Measurements from ENCODE around the gene CDH23. TPM values are rescaled to one million over a fixed set of nuclear protein-coding genes. Genes with fewer than 3 reads are reported as not detected.

The CDH23 gene
- total and polyA plus RNA-seq, 2 donors (not counting 1 experiment from before 2014, with no cell fraction given): 0.37 to 0.89 TPM

DNA sequence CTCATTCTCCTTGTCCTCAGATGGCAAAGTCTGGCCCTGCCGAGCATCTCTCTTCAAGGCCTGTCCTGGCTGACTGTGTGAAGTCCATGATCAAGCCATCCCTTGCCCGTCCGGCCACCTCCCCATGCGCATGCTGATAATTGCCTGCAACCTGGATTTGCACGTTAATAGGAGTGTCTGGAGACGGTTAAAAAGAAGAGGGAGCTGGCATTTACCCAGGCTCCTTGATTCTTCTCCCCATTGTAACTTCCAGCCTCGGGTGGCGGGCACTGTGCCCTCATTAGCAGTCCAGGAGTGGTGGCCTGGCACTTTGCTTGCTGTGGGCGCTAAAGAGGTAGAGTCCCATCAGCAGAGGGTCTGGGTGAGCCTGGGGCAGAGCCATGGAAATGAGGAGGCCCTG, 165.5 kb downstream of the CDH23 start:
- Mint-ChIP-seq H3K9me3 (ENCODE audit: insufficient read depth) (peaks cover 2% of the 10 kb centered on the region), H3K4me3 (no peak overlapping the region), H3K27me3 (peaks cover 45% of the 10 kb centered on the region), H3K27ac (no peak overlapping the region), H3K4me1 (no peaks in the 10 kb centered on the region)
- H3K9ac ChIP-seq (ENCODE audit: low read length): no peak overlapping the region
- TF ChIP-seq EZH2 (IDR thresholded peaks at IDR 0.05; ENCODE audit: borderline replicate concordance, insufficient read depth, low read depth, low read length, poor library complexity, severe bottlenecking): no peak
- TF ChIP-seq, protein P1, sequence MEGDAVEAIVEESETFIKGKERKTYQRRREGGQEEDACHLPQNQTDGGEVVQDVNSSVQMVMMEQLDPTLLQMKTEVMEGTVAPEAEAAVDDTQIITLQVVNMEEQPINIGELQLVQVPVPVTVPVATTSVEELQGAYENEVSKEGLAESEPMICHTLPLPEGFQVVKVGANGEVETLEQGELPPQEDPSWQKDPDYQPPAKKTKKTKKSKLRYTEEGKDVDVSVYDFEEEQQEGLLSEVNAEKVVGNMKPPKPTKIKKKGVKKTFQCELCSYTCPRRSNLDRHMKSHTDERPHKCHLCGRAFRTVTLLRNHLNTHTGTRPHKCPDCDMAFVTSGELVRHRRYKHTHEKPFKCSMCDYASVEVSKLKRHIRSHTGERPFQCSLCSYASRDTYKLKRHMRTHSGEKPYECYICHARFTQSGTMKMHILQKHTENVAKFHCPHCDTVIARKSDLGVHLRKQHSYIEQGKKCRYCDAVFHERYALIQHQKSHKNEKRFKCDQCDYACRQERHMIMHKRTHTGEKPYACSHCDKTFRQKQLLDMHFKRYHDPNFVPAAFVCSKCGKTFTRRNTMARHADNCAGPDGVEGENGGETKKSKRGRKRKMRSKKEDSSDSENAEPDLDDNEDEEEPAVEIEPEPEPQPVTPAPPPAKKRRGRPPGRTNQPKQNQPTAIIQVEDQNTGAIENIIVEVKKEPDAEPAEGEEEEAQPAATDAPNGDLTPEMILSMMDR (IDR thresholded peaks at IDR 0.05): no peak
- peaks cover 0 to 1% (median 0%) of the 10 kb centered on the region in 3 donors for H3K9me3 ChIP-seq (ENCODE audit: control extremely low read depth in 1 of 3, control insufficient read depth in 2 of 3, insufficient read depth in 1 of 3, low read length in 2 of 3)
- POLR2A ChIA-PET: no interaction called here
- no peak overlapping the region for H3K27ac ChIP-seq (ENCODE audit: low read length in 2 of 2)
- ATAC-seq (ENCODE audit: low read depth) (no peak), DNase-seq (no peak)
- 91% methylated on average over 6 of the region's 9 CpGs for WGBS (ENCODE audit: insufficient coverage)
- H2AFZ ChIP-seq (ENCODE audit: insufficient read depth, low read depth, low read length, poor library complexity, severe bottlenecking): no peak overlapping the region
- no peak overlapping the region for H3K4me2 ChIP-seq (replicated peaks; ENCODE audit: low read depth, low read length, poor library complexity, severe bottlenecking)
- H3K4me1 ChIP-seq (ENCODE audit: control insufficient read depth in 2 of 2, insufficient read depth in 2 of 2, low read length in 2 of 2): no peaks in the 10 kb centered on the region
- no peaks in the 10 kb centered on the region for H3K79me2 ChIP-seq (ENCODE audit: control insufficient read depth, insufficient read depth, low read length)
- H3K4me3 ChIP-seq (ENCODE audit: control extremely low read depth in 1 of 5, extremely low read depth in 1 of 5, insufficient read depth in 1 of 5, low read depth in 2 of 5, low read length in 4 of 5): no peak overlapping the region
- intact Hi-C loops (cut with micrococcal nuclease): no loop called here
- no peaks in the 10 kb centered on the region for H4K20me1 ChIP-seq (ENCODE audit: control insufficient read depth, insufficient read depth, low read length, poor library complexity, severe bottlenecking)
- H3K27me3 ChIP-seq (replicated peaks in 1 of 4; ENCODE audit: control extremely low read depth in 1 of 4, control insufficient read depth in 3 of 4, insufficient read depth in 4 of 4, low read length in 3 of 4): peaks cover 0 to 16% (median 0%) of the 10 kb centered on the region in 4 experiments
- CTCF ChIA-PET: no interaction called here
- H3K36me3 ChIP-seq (replicated peaks in 1 of 2; ENCODE audit: control extremely low read depth in 1 of 2, control insufficient read depth in 1 of 2, extremely low read depth in 1 of 2, insufficient read depth in 2 of 2, low read length in 1 of 2): no peaks in the 10 kb centered on the region

DNA sequence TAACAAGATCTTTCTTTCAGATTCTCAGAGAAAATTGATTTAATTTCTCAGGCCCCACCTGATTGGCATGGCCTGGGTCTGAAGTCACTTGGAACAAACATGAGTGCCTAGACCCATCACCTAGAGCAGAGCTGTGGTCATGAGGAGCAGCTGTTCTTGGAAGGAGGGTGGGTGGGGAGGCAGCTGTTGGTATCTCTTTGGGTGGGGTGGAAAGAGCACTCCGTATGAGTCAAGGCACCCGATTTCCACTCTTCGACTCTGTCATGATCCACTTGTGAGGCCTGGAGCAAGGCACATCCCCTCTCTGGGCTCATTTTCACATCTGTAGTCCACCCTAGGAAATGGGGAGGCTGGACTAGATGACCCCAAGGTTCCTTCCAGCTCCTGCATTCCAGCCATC, 166.2 kb downstream of the CDH23 start:
- ChIA-PET CTCF (interaction anchor here (1.1 kb wide), 1 partner anchor 247 kb away, joined by 3 read pairs; no protein-coding TSS in a partner anchor), POLR2A (no interaction called here)
- Histone ChIP-seq H3K9ac (ENCODE audit: low read length) (no peak overlapping the region), H4K20me1 (ENCODE audit: control insufficient read depth, insufficient read depth, low read length, poor library complexity, severe bottlenecking) (no peaks in the 10 kb centered on the region), H3K79me2 (ENCODE audit: control insufficient read depth, insufficient read depth, low read length) (no peaks in the 10 kb centered on the region), H3K9me3 (ENCODE audit: control extremely low read depth in 1 of 3, control insufficient read depth in 2 of 3, insufficient read depth in 1 of 3, low read length in 2 of 3) (no peaks in the 10 kb centered on the region), H3K4me2 (replicated peaks; ENCODE audit: low read depth, low read length, poor library complexity, severe bottlenecking) (no peak overlapping the region), H3K4me1 (ENCODE audit: control insufficient read depth in 2 of 2, insufficient read depth in 2 of 2, low read length in 2 of 2) (no peaks in the 10 kb centered on the region), H2AFZ (ENCODE audit: insufficient read depth, low read depth, low read length, poor library complexity, severe bottlenecking) (no peak overlapping the region), H3K27ac (ENCODE audit: low read length in 2 of 2) (no peak overlapping the region), H3K36me3 (replicated peaks in 1 of 2; ENCODE audit: control extremely low read depth in 1 of 2, control insufficient read depth in 1 of 2, extremely low read depth in 1 of 2, insufficient read depth in 2 of 2, low read length in 1 of 2) (no peaks in the 10 kb centered on the region), H3K4me3 (ENCODE audit: control extremely low read depth in 1 of 5, extremely low read depth in 1 of 5, insufficient read depth in 1 of 5, low read depth in 2 of 5, low read length in 4 of 5) (no peak overlapping the region), H3K27me3 (replicated peaks in 1 of 4; ENCODE audit: control extremely low read depth in 1 of 4, control insufficient read depth in 3 of 4, insufficient read depth in 4 of 4, low read length in 3 of 4) (peaks cover 0 to 16% (median 0%) of the 10 kb centered on the region in 4 experiments)
- TF ChIP-seq, protein P1 (IDR thresholded peaks at IDR 0.05): no peak
- no peak for TF ChIP-seq EZH2 (IDR thresholded peaks at IDR 0.05; ENCODE audit: borderline replicate concordance, insufficient read depth, low read depth, low read length, poor library complexity, severe bottlenecking)
- Mint-ChIP-seq H3K4me3 (no peak overlapping the region), H3K4me1 (no peaks in the 10 kb centered on the region), H3K27me3 (peaks cover 41% of the 10 kb centered on the region), H3K27ac (no peak overlapping the region), H3K9me3 (ENCODE audit: insufficient read depth) (no peaks in the 10 kb centered on the region)
- ATAC-seq (ENCODE audit: low read depth) (no peak), DNase-seq (no peak)
- 100% methylated on average over 2 of the region's 3 CpGs for WGBS (ENCODE audit: insufficient coverage)
- intact Hi-C loops (cut with micrococcal nuclease): no loop called here
